GM19099 (cell line): ENCODE results near the gene IL17REL.

Experiments used
- POLR2A ChIP-seq: IDR thresholded peaks from 3 replicates; pipeline ENCODE4 v1.6.1; 2011; ENCODE audit warnings: low read depth; ENCODE audit not compliant: insufficient read length; ENCODE audit errors: extremely low read depth

The IL17REL gene

GRCh38 chr22:49995361-49996118, 17.0 kb downstream of the IL17REL start:
- no peak for TF ChIP-seq POLR2A

GRCh38 chr22:49995041-49995360, 17.6 kb downstream of the IL17REL start:
- no peak for TF ChIP-seq POLR2A

- TF ChIP-seq POLR2A: no peak
Measured at GRCh38 chr22:49994361-49995040, 18.1 kb downstream of the IL17REL start.

- no peak for TF ChIP-seq POLR2A
Measured at GRCh38 chr22:49993649-49994360, 18.8 kb downstream of the IL17REL start.

GRCh38 chr22:49992921-49993648, 19.5 kb downstream of the IL17REL start:
- no peak for TF ChIP-seq POLR2A

GRCh38 chr22:49991907-49992533, 20.5 kb downstream of the IL17REL start:
- no peak for TF ChIP-seq POLR2A

GRCh38 chr22:49991167-49991566, 21.4 kb downstream of the IL17REL start:
- no peak for TF ChIP-seq POLR2A

GRCh38 chr22:49986325-49986724, 26.2 kb downstream of the IL17REL start:
- no peak for TF ChIP-seq POLR2A

GRCh38 chr22:49983148-49984042, 29.2 kb downstream of the IL17REL start:
- TF ChIP-seq POLR2A: no peak

GRCh38 chr22:49979587-49980264, 32.8 kb downstream of the IL17REL start:
- no peak for TF ChIP-seq POLR2A

- no peak for TF ChIP-seq POLR2A
Measured at GRCh38 chr22:49977578-49977977, 35.0 kb downstream of the IL17REL start.

GRCh38 chr22:49976439-49977175, 36.0 kb downstream of the IL17REL start:
- TF ChIP-seq POLR2A: no peak
